HG03442 (cell line): ENCODE results near the gene RAB19.
"Not testable (repeated sequence)": the region's sequence is repeated elsewhere in the genome, so short reads cannot be mapped to it uniquely, and the experiment has no call there.

Experiments used
- ATAC-seq: cut with Tn5 transposase; IDR thresholded peaks from one replicate; pipeline ENCODE4 v1.9.1; 2021; ENCODE audit warnings: mild to moderate bottlenecking, moderate library complexity; ENCODE audit not compliant: unreplicated experiment

The RAB19 gene

GRCh38 chr7:140400381-140400780 lies 3.5 kb upstream of the RAB19 start:
- no peak for ATAC-seq

DNA sequence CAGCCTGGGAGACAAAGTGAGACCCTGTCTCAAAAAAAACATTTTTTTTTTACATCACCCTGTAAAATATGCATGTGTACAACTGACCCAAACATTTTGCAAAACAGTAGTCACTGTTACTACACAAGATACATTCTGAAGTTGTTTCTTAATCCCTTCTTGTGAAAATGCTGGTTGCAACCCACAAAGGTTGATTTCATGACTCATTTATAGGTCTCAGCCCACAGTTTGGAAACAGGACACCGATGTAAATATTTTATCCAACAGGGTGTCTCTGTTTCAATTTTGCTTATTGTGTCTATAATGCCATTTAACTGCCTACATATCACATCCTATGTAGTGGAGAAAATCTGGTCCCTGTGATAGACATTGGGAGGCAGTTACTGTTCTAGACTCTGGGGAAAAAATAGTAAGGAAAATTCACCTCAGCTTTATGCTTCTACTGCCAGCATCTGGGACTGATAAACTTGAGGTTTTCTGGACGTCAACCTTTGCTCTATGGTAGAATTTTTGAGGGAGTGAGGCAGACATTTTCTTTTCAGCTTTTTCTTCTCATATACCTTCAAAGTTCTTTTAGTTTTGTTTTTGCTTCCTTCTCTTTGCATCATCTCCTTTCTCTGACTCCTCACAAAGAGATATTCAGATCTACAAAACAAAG lies 1.6 kb upstream of the RAB19 start:
- ATAC-seq: no peak

GRCh38 chr7:140404565-140405065 lies 757 bp downstream of the RAB19 start:
- no peak for ATAC-seq

GRCh38 chr7:140415361-140415760 lies 11.5 kb downstream of the RAB19 start:
- ATAC-seq: no peak

DNA sequence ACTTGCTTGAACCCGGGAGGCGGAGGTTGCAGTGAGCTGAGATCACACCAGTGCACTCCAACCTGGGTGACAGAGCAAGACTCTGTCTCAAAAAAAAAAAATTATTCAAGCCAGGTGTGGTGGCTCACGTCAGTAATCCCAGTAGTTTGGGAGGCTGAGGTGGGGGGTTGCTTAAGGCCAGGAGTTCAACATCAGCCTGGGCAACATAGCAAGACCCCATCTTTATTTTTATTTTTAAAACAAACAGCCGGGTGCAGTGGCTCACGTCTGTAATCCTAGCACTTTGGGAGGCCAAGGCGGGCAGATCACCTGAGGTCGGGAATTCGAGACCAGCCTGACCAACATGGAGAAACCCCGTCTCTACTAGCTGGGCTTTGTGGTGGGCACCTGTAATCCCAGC lies 12.0 kb downstream of the RAB19 start:
- ATAC-seq: not testable (repeated sequence)

- ATAC-seq: no peak
Measured at GRCh38 chr7:140416560-140416959, 12.7 kb downstream of the RAB19 start.

- no peak for ATAC-seq
Measured at GRCh38 chr7:140417456-140418155, 13.7 kb downstream of the RAB19 start.

GRCh38 chr7:140418156-140418472 lies 14.3 kb downstream of the RAB19 start:
- not testable (repeated sequence) for ATAC-seq

- ATAC-seq: no peak
Measured at GRCh38 chr7:140418653-140419052, 14.8 kb downstream of the RAB19 start.

- ATAC-seq: no peak
Measured at GRCh38 chr7:140421521-140421920, 17.7 kb downstream of the RAB19 start.

DNA sequence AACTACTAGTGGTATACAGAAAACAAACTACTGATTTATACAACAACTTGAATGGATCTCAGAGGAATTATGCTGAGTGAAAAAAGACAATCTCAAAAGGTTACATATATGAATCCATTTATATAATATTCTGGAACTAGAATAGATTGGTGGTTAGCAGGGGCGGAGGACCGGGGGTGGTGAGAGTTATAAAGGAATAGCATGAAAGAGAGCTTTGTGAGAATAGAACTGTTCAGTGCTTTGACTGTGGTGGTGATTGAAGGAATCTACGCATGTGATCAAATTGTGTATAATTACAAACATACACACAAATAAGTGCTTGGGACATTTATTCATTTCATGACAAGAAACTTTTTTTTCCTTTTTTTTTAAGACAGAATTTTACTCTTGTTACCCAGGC lies 19.6 kb downstream of the RAB19 start:
- ATAC-seq: no peak

- ATAC-seq: no peak
Measured at GRCh38 chr7:140425718-140426117, 21.9 kb downstream of the RAB19 start.

DNA sequence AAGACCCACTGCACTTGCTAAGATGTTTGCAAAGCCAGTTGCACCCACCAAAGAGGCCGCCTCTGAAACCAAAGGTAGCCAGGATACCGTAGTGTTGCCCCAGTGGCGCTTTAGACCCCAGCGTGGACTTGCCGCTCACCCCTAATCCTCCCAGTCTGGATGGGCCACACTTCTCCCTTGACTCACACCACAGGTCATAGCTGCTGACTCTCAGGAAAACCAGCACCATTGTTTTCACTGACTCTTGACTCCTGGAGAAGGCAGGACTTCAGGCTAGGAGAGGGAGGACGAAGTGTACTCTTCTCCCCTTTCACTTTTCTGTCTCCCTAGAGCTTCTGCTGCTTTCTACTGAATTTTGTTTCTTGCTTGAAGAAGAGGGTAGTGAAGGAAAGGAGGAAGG lies 22.3 kb downstream of the RAB19 start:
- no peak for ATAC-seq

GRCh38 chr7:140433396-140433795 lies 29.5 kb downstream of the RAB19 start:
- ATAC-seq: no peak

- ATAC-seq: no peak
Measured at GRCh38 chr7:140435252-140435895, 31.5 kb downstream of the RAB19 start.

GRCh38 chr7:140439359-140439758 lies 35.5 kb downstream of the RAB19 start:
- no peak for ATAC-seq

DNA sequence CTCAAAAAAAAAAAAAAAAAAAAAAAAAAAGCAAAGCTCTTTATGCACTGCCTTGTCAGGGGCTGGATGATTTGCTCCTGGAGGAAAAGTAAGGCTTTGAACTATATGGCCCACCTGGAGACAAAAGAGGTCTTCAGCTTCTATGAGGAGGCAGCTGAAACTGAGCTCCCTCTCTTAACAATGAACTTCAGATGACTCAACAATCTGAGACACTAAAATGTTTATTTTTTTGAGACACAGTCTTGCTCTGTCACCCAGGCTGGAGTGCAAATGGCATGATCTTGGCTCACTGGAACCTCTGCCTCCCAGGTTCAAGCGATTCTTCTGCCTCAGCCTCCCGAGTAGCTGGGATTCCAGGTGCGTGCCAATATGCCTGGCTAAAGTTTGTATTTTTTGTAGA lies 36.7 kb downstream of the RAB19 start:
- ATAC-seq: no peak

DNA sequence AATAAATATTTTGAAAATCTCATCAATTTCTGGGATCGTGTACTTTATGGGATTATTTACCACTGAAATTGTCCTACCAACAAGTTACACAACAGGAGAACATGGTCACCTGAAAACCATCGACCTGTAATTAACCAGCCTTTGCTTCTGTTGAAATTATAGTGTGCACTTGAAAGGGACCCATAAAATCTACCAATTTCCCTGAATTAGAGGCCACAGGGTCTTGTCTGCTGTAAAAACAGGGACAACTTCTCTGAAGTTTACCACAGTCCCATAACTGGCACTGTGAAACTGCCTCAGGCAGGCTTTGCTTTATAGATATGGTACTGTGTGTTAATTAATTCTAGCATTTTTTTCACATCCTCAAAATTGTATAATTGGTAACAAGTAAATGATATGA lies 37.7 kb downstream of the RAB19 start:
- ATAC-seq: no peak

- ATAC-seq: no peak
Measured at GRCh38 chr7:140446467-140446866, 42.6 kb downstream of the RAB19 start.

DNA sequence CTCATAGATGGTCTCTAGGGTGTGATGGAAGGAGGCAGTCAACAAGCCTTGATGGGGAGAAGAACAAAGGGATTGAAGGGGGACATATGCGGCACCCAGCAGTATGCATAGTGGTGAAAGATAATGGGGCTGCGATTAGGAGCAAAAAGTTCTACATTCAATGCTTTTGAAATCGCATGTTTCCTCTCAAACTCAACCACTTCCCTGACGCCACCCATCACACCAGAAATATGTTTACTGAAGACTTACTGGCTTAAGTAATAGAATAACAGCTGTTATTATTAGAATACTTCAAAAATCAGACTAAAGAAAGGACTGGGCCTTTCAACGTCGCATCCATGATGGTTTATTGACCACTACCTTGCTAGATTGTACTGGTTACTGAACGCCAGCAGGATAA lies 44.0 kb downstream of the RAB19 start:
- ATAC-seq: no peak

- no peak for ATAC-seq
Measured at GRCh38 chr7:140448781-140449480, 45.1 kb downstream of the RAB19 start.

- ATAC-seq: no peak
Measured at GRCh38 chr7:140451716-140452115, 47.9 kb downstream of the RAB19 start.
